Nephron (organoid): Measurements from ENCODE around the gene PLEKHH2.
"Not testable (repeated sequence)": the region's sequence is repeated elsewhere in the genome, so short reads cannot be mapped to it uniquely, and the experiment has no call there.

Experiments
- H3K27ac Mint-ChIP-seq, 3 experiments: 2 replicates each; pipeline ENCODE4 v1.8.0; 2020; ENCODE audit warnings: mixed read lengths in 3 of 3, mild to moderate bottlenecking in 2 of 3, moderate library complexity in 1 of 3
- H3K27me3 Mint-ChIP-seq: 2 replicates; pipeline ENCODE4 v1.8.0; 2021; ENCODE audit warnings: low read depth, mild to moderate bottlenecking, moderate library complexity, mixed read lengths
- H3K36me3 Mint-ChIP-seq: 2 replicates; pipeline ENCODE4 v1.8.0; 2020; ENCODE audit warnings: low read depth, mixed read lengths
- H3K4me1 Mint-ChIP-seq: 2 replicates; pipeline ENCODE4 v1.8.0; 2020; ENCODE audit warnings: mixed read lengths
- H3K4me3 Mint-ChIP-seq, 3 experiments: 2 replicates each; pipeline ENCODE4 v1.8.0; 2020; ENCODE audit warnings: mild to moderate bottlenecking in 3 of 3, mixed read lengths in 3 of 3, moderate library complexity in 2 of 3
- H3K9me3 Mint-ChIP-seq: 2 replicates; pipeline ENCODE4 v1.8.0; 2020; ENCODE audit warnings: mixed read lengths
- CTCF ChIP-seq, 3 experiments: fragments of 200-600 bp; sonication (generic); IDR thresholded peaks; one replicate each; pipeline ENCODE4 v1.5.0; 2021; ENCODE audit warnings: antibody characterized with exemption in 3 of 3; ENCODE audit not compliant: unreplicated experiment in 3 of 3

Gene PLEKHH2

DNA sequence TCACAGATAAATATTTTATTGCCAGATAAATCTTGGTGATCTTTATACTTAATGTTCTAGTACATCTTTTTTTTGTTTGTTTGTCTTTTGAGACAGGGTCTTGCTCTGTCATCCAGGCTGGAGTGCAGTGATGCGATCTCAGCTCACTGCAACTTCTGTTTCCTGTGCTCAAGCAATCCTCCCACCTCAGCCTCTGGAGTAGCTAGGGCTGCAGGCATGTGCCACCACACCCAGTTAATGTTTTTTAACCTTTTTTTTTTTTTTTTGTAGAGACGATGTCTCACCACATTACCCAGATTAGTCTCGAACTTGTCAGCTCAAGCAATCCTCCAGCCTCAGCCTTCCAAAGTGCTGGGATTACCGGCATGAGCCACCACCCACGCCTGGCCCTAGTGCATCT lies 48.3 kb downstream of the PLEKHH2 start:
- H3K4me1 Mint-ChIP-seq = no peaks in the 10 kb centered on the region
- no peaks in the 10 kb centered on the region for H3K36me3 Mint-ChIP-seq
- H3K27ac Mint-ChIP-seq = no peak overlapping the region
- no peaks in the 10 kb centered on the region for H3K27me3 Mint-ChIP-seq
- no peak for TF ChIP-seq CTCF (IDR thresholded peaks at IDR 0.05; ENCODE audit: unreplicated experiment in 3 of 3)
- H3K9me3 Mint-ChIP-seq = no peaks in the 10 kb centered on the region
- H3K4me3 Mint-ChIP-seq = no peak overlapping the region

DNA sequence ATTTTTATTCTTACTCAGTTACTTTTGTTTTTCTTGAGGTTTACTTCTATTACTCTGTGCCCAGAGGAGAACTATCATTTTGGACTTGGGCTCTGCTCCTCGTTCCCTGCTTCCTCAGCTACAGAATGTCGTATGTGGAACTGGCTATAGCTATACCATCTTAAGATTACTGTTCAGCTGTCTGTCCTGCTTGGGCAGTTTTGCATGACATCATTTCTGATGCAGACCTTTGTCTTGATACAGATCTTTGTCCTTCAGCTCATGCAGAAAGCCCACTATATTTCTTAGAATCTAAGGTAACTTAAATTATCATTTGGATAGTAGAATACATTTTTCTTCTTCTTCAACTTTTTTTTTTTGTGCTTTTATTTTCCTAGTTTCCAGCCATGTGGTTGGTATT lies 52.9 kb downstream of the PLEKHH2 start:
- H3K27me3 Mint-ChIP-seq = no peaks in the 10 kb centered on the region
- H3K27ac Mint-ChIP-seq = no peak overlapping the region
- no peaks in the 10 kb centered on the region for H3K36me3 Mint-ChIP-seq
- no peak overlapping the region for H3K4me3 Mint-ChIP-seq
- H3K4me1 Mint-ChIP-seq = no peaks in the 10 kb centered on the region
- no peaks in the 10 kb centered on the region for H3K9me3 Mint-ChIP-seq
- no peak for TF ChIP-seq CTCF (IDR thresholded peaks at IDR 0.05; ENCODE audit: unreplicated experiment in 3 of 3)

DNA sequence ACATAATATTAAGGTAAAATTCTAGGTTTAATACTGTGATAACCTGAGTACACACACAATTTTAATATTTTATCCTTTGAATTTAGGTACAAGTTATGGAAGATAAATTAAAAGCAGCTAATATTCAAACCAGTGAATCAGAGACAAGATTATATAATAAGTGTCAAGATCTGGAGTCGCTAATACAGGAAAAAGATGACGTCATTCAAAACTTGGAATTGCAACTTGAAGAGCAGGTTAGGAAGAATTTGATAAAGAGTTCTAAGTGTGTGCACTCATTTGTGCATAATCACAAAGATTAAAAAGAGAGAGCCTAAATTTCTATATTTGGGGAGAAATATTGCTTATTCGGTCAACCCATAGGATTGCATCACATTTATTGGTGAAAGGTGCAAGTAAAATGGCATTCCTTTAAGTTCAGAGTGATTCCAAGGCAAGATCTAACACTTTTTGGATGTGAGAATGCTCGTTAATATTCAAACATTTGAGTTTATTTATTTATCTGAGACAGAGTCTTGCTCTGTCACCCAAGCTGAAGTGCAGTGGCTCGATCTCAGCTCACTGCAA lies 55.5 kb downstream of the PLEKHH2 start:
- Mint-ChIP-seq H3K27me3 (no peaks in the 10 kb centered on the region), H3K4me3 (no peak overlapping the region), H3K27ac (no peak overlapping the region), H3K4me1 (no peaks in the 10 kb centered on the region), H3K36me3 (no peaks in the 10 kb centered on the region), H3K9me3 (no peaks in the 10 kb centered on the region)
- TF ChIP-seq CTCF (IDR thresholded peaks at IDR 0.05; ENCODE audit: unreplicated experiment in 3 of 3) = no peak

DNA sequence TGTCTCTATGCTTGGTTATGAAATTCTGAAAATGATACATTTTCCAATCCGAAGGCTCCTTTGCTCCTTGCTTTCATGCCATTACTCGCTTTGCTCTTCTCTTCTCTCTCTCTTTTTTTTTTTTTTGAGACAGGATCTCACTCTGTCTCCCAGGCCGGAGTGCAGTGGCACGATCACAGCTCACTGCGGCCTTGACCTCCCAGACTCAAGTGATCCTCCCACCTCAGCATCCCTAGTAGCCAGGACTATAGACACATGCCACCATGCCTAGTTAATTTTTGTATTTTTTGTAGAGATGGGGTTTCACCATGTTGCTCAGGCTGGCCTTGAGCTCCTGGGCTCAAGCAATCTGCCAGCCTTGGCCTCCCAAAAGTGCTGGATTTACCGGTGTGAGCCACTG lies 61.1 kb downstream of the PLEKHH2 start:
- H3K27me3 Mint-ChIP-seq, H3K27ac Mint-ChIP-seq, H3K36me3 Mint-ChIP-seq, H3K9me3 Mint-ChIP-seq, H3K4me3 Mint-ChIP-seq, H3K4me1 Mint-ChIP-seq: not testable (repeated sequence)

GRCh38 chr2:43699761-43700160 lies 62.7 kb downstream of the PLEKHH2 start:
- H3K4me3 Mint-ChIP-seq = no peak overlapping the region
- no peak for TF ChIP-seq CTCF (IDR thresholded peaks at IDR 0.05; ENCODE audit: unreplicated experiment in 3 of 3)
- H3K27me3 Mint-ChIP-seq = no peaks in the 10 kb centered on the region
- no peaks in the 10 kb centered on the region for H3K36me3 Mint-ChIP-seq
- H3K9me3 Mint-ChIP-seq = no peaks in the 10 kb centered on the region
- no peak overlapping the region for H3K27ac Mint-ChIP-seq
- H3K4me1 Mint-ChIP-seq = no peaks in the 10 kb centered on the region

GRCh38 chr2:43701111-43701510 lies 64.1 kb downstream of the PLEKHH2 start:
- H3K4me1 Mint-ChIP-seq = no peaks in the 10 kb centered on the region
- no peaks in the 10 kb centered on the region for H3K27me3 Mint-ChIP-seq
- no peak for TF ChIP-seq CTCF (IDR thresholded peaks at IDR 0.05; ENCODE audit: unreplicated experiment in 3 of 3)
- no peaks in the 10 kb centered on the region for H3K9me3 Mint-ChIP-seq
- H3K27ac Mint-ChIP-seq = no peak overlapping the region
- H3K4me3 Mint-ChIP-seq = no peak overlapping the region
- no peaks in the 10 kb centered on the region for H3K36me3 Mint-ChIP-seq
